Endodermal cell (in vitro differentiated cells): ENCODE data around the gene QPCT. TPM values are rescaled to one million over a fixed set of nuclear protein-coding genes. Genes with fewer than 3 reads are reported as not detected.

Source experiments
- DNase-seq: peaks from one replicate; pipeline ENCODE4 v3.0.0-alpha.2; 2017
- H3K27ac ChIP-seq: 2 replicates; pipeline ENCODE4 v1.5.1; 2013; ENCODE audit warnings: mild to moderate bottlenecking, low read depth, low read length, moderate library complexity
- H3K27me3 ChIP-seq: 2 replicates; pipeline ENCODE4 v1.6.1; 2013; ENCODE audit warnings: mild to moderate bottlenecking, low read length, moderate library complexity; ENCODE audit not compliant: insufficient read depth, control insufficient read depth, poor library complexity, severe bottlenecking
- H3K36me3 ChIP-seq: 2 replicates; pipeline ENCODE4 v1.7.0; 2013; ENCODE audit warnings: mild to moderate bottlenecking, low read length, moderate library complexity; ENCODE audit not compliant: control insufficient read depth, insufficient read depth
- H3K4me1 ChIP-seq: one replicate; pipeline ENCODE4 v1.7.0; 2013; ENCODE audit warnings: low read length; ENCODE audit not compliant: control insufficient read depth, insufficient read depth
- H3K4me3 ChIP-seq: 2 replicates; pipeline ENCODE4 v1.5.1; 2013; ENCODE audit warnings: mild to moderate bottlenecking, low read length, moderate library complexity
- H3K9ac ChIP-seq: 2 replicates; pipeline ENCODE4 v1.6.1; 2013; ENCODE audit warnings: mild to moderate bottlenecking, low read length, moderate library complexity; ENCODE audit not compliant: poor library complexity, severe bottlenecking; ENCODE audit errors: extremely low read depth
- H3K9me3 ChIP-seq: 2 replicates; pipeline ENCODE4 v1.6.1; 2013; ENCODE audit warnings: mild to moderate bottlenecking, low read length, moderate library complexity; ENCODE audit not compliant: control insufficient read depth
- H3K27ac Mint-ChIP-seq: 2 replicates; pipeline ENCODE4 v1.8.0; 2020; ENCODE audit warnings: mixed read lengths
- H3K27me3 Mint-ChIP-seq: 2 replicates; pipeline ENCODE4 v1.8.0; 2021; ENCODE audit warnings: mild to moderate bottlenecking, mixed read lengths; ENCODE audit not compliant: insufficient read depth
- H3K36me3 Mint-ChIP-seq: 2 replicates; pipeline ENCODE4 v1.8.0; 2020; ENCODE audit warnings: low read depth, mixed read lengths
- H3K4me1 Mint-ChIP-seq: 2 replicates; pipeline ENCODE4 v1.8.0; 2020; ENCODE audit warnings: mixed read lengths
- H3K4me3 Mint-ChIP-seq: 2 replicates; pipeline ENCODE4 v1.8.0; 2020; ENCODE audit warnings: mild to moderate bottlenecking, moderate library complexity, mixed read lengths
- H3K9me3 Mint-ChIP-seq: 2 replicates; pipeline ENCODE4 v1.8.0; 2020; ENCODE audit warnings: mild to moderate bottlenecking, mixed read lengths
- WGBS, 2 experiments: methylation state at CpG; one replicate each; pipeline versions ENCODE4 v1.1.5 to v1.1.7; 2013; ENCODE audit warnings: missing lambda C conversion rate in 2 of 2, mixed read lengths in 1 of 2; ENCODE audit not compliant: insufficient coverage in 1 of 2, insufficient read length in 1 of 2; 5-methylcytosine and 5-hydroxymethylcytosine counted together
- total RNA-seq, 2 donors: library from RNA; stranded (reverse); fragmentation: NEBNext Ultra II Directional in 1 of 2; extraction: Animal tissue kit (Norgen Biotek cat#: 25700) in 1 of 2; gene quantifications; 2 replicates in 1 of 2; 3 replicates in 1 of 2; pipeline ENCODE4 v1.2.1, GENCODE V29; 2021
- TF ChIP-seq, protein P1 (sequence below): fragments of 200-600 bp; sonication (generic); conservative IDR thresholded peaks from 2 replicates; pipeline ENCODE4 v1.5.0; 2021; ENCODE audit warnings: antibody characterized with exemption, mild to moderate bottlenecking

Gene QPCT
- total RNA-seq, 2 donors from 2014 or later: 15.9 to 17.7 TPM

DNA sequence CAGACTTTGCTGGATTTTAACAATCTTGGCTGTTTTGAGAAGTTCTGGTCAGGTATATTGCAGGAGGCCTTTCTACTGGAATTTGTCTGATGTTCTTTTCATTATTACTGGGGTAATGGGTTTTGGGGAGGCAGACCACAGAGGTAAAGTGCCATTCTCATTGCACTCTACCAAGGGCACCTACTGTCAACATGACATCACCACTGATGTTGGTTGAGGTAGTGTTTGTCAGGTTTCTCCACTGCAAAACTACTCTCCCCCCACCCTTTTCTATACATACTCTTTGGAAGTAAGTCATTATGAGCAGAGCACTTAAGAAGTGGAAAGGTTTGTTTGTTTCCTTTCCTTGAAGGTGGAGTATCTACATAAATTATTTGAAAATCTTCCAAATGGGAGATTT is 46.8 kb upstream of the QPCT start:
- Histone ChIP-seq H3K9ac (no peak overlapping the region), H3K36me3 (peaks cover 66% of the 10 kb centered on the region), H3K4me3 (no peak overlapping the region), H3K4me1 (peaks cover 10% of the 10 kb centered on the region), H3K27me3 (no peaks in the 10 kb centered on the region), H3K9me3 (peaks cover 2% of the 10 kb centered on the region), H3K27ac (no peak overlapping the region)
- no peak overlapping the region for H3K27ac Mint-ChIP-seq
- H3K36me3 Mint-ChIP-seq: peaks cover 24% of the 10 kb centered on the region
- peaks cover 25% of the 10 kb centered on the region for H3K4me1 Mint-ChIP-seq
- no peaks in the 10 kb centered on the region for H3K27me3 Mint-ChIP-seq
- TF ChIP-seq, protein P1, sequence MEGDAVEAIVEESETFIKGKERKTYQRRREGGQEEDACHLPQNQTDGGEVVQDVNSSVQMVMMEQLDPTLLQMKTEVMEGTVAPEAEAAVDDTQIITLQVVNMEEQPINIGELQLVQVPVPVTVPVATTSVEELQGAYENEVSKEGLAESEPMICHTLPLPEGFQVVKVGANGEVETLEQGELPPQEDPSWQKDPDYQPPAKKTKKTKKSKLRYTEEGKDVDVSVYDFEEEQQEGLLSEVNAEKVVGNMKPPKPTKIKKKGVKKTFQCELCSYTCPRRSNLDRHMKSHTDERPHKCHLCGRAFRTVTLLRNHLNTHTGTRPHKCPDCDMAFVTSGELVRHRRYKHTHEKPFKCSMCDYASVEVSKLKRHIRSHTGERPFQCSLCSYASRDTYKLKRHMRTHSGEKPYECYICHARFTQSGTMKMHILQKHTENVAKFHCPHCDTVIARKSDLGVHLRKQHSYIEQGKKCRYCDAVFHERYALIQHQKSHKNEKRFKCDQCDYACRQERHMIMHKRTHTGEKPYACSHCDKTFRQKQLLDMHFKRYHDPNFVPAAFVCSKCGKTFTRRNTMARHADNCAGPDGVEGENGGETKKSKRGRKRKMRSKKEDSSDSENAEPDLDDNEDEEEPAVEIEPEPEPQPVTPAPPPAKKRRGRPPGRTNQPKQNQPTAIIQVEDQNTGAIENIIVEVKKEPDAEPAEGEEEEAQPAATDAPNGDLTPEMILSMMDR: no peak
- H3K9me3 Mint-ChIP-seq: no peaks in the 10 kb centered on the region
- no peak for DNase-seq
- H3K4me3 Mint-ChIP-seq: no peak overlapping the region

DNA sequence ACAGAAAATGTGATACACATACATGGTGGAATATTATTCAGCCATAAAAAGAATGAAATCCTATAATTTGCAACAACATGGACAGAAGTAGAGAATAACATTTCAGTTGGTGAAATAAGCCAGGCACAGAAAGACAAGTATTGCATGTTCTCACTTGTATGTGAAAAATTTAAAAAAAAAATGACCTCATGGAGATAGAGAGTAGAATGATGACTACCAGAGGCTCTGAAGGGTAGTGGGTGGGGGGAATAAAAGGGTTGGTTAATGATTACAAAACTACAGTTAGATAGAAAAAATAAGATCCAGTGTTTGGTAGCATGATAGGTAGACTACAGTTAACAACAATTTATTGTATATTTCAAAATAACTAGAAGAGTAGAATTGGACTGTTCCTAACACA is 44.3 kb upstream of the QPCT start:
- H3K27ac Mint-ChIP-seq: no peak overlapping the region
- DNase-seq: no peak
- H3K36me3 Mint-ChIP-seq: peaks cover 33% of the 10 kb centered on the region
- H3K9ac ChIP-seq: no peak overlapping the region
- H3K27me3 Mint-ChIP-seq: no peaks in the 10 kb centered on the region
- peaks cover 63% of the 10 kb centered on the region for H3K36me3 ChIP-seq
- no peaks in the 10 kb centered on the region for H3K9me3 Mint-ChIP-seq
- TF ChIP-seq, protein P1: no peak
- no peaks in the 10 kb centered on the region for H3K27me3 ChIP-seq
- H3K4me1 ChIP-seq: peaks cover 10% of the 10 kb centered on the region
- H3K4me3 ChIP-seq: no peak overlapping the region
- peaks cover 19% of the 10 kb centered on the region for H3K9me3 ChIP-seq
- H3K4me1 Mint-ChIP-seq: peaks cover 38% of the 10 kb centered on the region
- H3K4me3 Mint-ChIP-seq: no peak overlapping the region
- no peak overlapping the region for H3K27ac ChIP-seq

DNA sequence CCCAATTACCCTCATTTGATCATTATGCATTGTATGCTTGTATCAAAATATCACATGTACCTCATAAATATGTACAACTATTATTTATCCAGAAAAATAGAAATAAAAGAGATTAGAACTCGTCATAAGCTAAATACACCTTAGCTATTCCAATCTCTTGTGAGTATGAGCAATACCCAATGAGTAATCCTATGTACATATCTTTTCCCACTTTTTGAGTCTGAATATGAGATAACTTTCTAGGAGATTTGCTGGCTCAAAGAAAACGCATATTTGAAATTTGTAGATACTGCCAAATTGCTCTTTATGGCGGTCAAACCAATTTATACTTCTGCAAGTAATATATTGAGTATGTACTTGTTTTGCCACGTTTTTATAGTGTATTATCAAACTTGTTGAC is 43.9 kb upstream of the QPCT start:
- DNase-seq: no peak
- peaks cover 19% of the 10 kb centered on the region for H3K9me3 ChIP-seq
- Mint-ChIP-seq H3K4me3 (no peak overlapping the region), H3K9me3 (no peaks in the 10 kb centered on the region), H3K36me3 (peaks cover 33% of the 10 kb centered on the region), H3K4me1 (peaks cover 42% of the 10 kb centered on the region), H3K27me3 (no peaks in the 10 kb centered on the region), H3K27ac (no peak overlapping the region)
- TF ChIP-seq, protein P1: no peak
- no peaks in the 10 kb centered on the region for H3K27me3 ChIP-seq
- peaks cover 59% of the 10 kb centered on the region for H3K36me3 ChIP-seq
- H3K4me1 ChIP-seq: peaks cover 15% of the 10 kb centered on the region
- no peak overlapping the region for H3K27ac ChIP-seq
- H3K9ac ChIP-seq: no peak overlapping the region
- no peak overlapping the region for H3K4me3 ChIP-seq
- 93 to 100% methylated on average over 2 to 4 of the region's 4 CpGs for WGBS, 2 experiments
